ENCODE results near the gene ARID2.

The ARID2 gene

GRCh38 chr12:45727301-45727979 is 2.1 kb upstream of the ARID2 start:
- ChIA-PET POLR2A (interaction anchor here (0.7 to 3.7 kb wide), 12 partner anchors 8 to 557 kb away, joined by 3 to 20 read pairs (median 3); partner anchors contain the start of gene SCAF11), CTCF (interaction anchor here (0.6 to 5.9 kb wide), 4 partner anchors 10 to 183 kb away, joined by 3 to 47 read pairs (median 3); no protein-coding TSS in a partner anchor)
- Histone ChIP-seq H3K27ac (ENCODE audit: extremely low read depth, low read depth, low read length) (peak overlapping the region; percentile 98), H3K4me3 (ENCODE audit: low read depth, low read length) (peak overlapping the region; percentile 82), H3K36me3 (ENCODE audit: control insufficient read depth in 2 of 2, insufficient read depth in 1 of 2, low read length in 2 of 2) (peaks cover 0 to 3% of the 10 kb centered on the region in 2 experiments; a peak in 1 of 3 replicates), H3K9me3 (ENCODE audit: control insufficient read depth, insufficient read depth, low read depth, low read length) (no peaks in the 10 kb centered on the region), H3K4me1 (ENCODE audit: control insufficient read depth, insufficient read depth, low read length) (peaks cover 4% of the 10 kb centered on the region; the same call in 1 of the 2 replicates)
- TF ChIP-seq ZNF777 (tag by site-specific recombination; IDR thresholded peaks at IDR 0.05; ENCODE audit: borderline replicate concordance) (no peak), ZNF155 (tag by site-specific recombination; IDR thresholded peaks at IDR 0.05) (no peak), ZBTB44 (tag by site-specific recombination; IDR thresholded peaks at IDR 0.05) (peak; percentile 66; the same call in 1 of the 2 replicates), ZNF677 (tag by site-specific recombination; IDR thresholded peaks at IDR 0.05) (no peak), ZNF792 (tag by site-specific recombination; IDR thresholded peaks at IDR 0.05) (no peak), ZNF624 (tag by site-specific recombination; IDR thresholded peaks at IDR 0.05) (no peak), ZNF391 (tag by site-specific recombination; IDR thresholded peaks at IDR 0.05; ENCODE audit: borderline replicate concordance, low read depth) (0 out of 2 replicates have a peak, but pooled peaks have one; percentile 21), ZNF350 (tag by site-specific recombination; IDR thresholded peaks at IDR 0.05) (no peak), ZNF600 (tag by site-specific recombination; IDR thresholded peaks at IDR 0.05) (peak; percentile 94), ZNF704 (tag by site-specific recombination; IDR thresholded peaks at IDR 0.05) (no peak), KLF7 (tag by site-specific recombination; IDR thresholded peaks at IDR 0.05; ENCODE audit: borderline replicate concordance) (peak; percentile 72; the same call in 1 of the 2 replicates), KLF1 (tag by site-specific recombination; IDR thresholded peaks at IDR 0.05) (peak; percentile 75), ZNF354C (tag by site-specific recombination; IDR thresholded peaks at IDR 0.05; ENCODE audit: borderline replicate concordance, low read depth) (no peak), ZBTB1 (tag by site-specific recombination; IDR thresholded peaks at IDR 0.05) (0 out of 2 replicates have a peak, but pooled peaks have one; percentile 46), ZNF140 (tag by site-specific recombination; IDR thresholded peaks at IDR 0.05) (no peak), ZNF692 (tag by site-specific recombination; IDR thresholded peaks at IDR 0.05) (peak; percentile 92), ZNF416 (tag by site-specific recombination; IDR thresholded peaks at IDR 0.05) (no peak), HOXA7 (CRISPR knock-in tag; IDR thresholded peaks at IDR 0.05; ENCODE audit: borderline replicate concordance) (no peak), REST (tag by site-specific recombination; IDR thresholded peaks at IDR 0.05) (peak; percentile 22; the same call in 1 of the 2 replicates), ZNF19 (tag by site-specific recombination; IDR thresholded peaks at IDR 0.05; ENCODE audit: low read depth) (no peak), KLF10 (tag by site-specific recombination; IDR thresholded peaks at IDR 0.05) (peak; percentile 88), REPIN1 (tag by site-specific recombination; IDR thresholded peaks at IDR 0.05; ENCODE audit: low read depth) (no peak), SP2 (tag by site-specific recombination; IDR thresholded peaks at IDR 0.05) (peak; percentile 88)
- TF ChIP-seq, protein P1, sequence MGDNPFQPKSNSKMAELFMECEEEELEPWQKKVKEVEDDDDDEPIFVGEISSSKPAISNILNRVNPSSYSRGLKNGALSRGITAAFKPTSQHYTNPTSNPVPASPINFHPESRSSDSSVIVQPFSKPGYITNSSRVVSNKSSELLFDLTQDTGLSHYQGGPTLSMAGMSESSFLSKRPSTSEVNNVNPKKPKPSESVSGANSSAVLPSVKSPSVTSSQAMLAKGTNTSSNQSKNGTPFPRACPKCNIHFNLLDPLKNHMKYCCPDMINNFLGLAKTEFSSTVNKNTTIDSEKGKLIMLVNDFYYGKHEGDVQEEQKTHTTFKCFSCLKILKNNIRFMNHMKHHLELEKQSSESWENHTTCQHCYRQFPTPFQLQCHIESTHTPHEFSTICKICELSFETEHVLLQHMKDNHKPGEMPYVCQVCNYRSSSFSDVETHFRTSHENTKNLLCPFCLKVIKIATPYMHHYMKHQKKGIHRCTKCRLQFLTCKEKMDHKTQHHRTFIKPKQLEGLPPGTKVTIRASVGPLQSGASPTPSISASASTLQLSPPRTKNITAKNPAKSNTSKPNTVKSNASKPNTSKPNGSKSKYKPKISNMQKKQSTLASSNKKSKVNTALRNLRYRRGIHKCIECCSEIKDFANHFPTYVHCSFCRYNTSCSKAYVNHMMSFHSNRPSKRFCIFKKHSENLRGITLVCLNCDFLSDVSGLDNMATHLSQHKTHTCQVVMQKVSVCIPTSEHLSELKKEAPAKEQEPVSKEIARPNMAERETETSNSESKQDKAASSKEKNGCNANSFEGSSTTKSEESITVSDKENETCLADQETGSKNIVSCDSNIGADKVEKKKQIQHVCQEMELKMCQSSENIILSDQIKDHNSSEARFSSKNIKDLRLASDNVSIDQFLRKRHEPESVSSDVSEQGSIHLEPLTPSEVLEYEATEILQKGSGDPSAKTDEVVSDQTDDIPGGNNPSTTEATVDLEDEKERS (tag by site-specific recombination; IDR thresholded peaks at IDR 0.05): no peak
- TF ChIP-seq, protein P2, sequence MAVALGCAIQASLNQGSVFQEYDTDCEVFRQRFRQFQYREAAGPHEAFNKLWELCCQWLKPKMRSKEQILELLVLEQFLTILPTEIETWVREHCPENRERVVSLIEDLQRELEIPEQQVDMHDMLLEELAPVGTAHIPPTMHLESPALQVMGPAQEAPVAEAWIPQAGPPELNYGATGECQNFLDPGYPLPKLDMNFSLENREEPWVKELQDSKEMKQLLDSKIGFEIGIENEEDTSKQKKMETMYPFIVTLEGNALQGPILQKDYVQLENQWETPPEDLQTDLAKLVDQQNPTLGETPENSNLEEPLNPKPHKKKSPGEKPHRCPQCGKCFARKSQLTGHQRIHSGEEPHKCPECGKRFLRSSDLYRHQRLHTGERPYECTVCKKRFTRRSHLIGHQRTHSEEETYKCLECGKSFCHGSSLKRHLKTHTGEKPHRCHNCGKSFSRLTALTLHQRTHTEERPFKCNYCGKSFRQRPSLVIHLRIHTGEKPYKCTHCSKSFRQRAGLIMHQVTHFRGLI (tag by site-specific recombination; IDR thresholded peaks at IDR 0.05): no peak

Measured in HEK293 (cell line).